ENCODE data around the gene IKZF2. TPM values are rescaled to one million over a fixed set of nuclear protein-coding genes. Genes with fewer than 3 reads are reported as not detected.

The IKZF2 gene
- total RNA-seq, 1 donor from 2014 or later: 0.86 TPM

DNA sequence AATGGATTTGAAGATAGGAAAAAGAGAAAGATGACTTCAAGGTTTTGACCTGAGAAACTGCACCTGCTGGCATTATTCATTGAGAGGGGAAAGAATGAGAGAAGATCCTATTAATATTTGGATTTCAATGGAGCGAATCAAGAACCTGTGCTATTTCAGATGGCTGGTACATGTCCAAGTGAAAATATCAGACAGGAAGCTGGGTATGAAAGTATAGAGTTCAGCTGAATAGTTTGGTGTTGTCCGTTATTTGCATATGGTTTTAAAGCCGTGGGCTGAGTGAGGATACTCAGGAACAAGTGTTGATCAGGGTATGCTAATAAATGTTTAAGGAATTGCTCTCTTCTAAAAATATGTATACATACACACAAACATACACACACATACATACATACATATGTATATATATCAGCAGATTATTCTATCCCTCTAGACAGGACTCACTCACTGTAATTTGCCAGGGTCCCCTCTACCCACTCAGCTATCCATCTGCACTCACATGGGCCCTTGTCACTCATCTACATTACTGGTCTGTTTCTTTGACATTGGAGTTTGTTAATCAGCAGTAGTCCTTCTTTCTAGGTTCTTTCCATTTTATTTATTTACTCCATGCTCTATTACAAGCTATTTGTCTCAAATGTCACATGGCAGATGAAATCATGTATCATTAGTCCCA lies 33.9 kb upstream of the IKZF2 start:
- DNase-seq (ENCODE audit: low read depth): no peak
- TF ChIP-seq, protein P1, sequence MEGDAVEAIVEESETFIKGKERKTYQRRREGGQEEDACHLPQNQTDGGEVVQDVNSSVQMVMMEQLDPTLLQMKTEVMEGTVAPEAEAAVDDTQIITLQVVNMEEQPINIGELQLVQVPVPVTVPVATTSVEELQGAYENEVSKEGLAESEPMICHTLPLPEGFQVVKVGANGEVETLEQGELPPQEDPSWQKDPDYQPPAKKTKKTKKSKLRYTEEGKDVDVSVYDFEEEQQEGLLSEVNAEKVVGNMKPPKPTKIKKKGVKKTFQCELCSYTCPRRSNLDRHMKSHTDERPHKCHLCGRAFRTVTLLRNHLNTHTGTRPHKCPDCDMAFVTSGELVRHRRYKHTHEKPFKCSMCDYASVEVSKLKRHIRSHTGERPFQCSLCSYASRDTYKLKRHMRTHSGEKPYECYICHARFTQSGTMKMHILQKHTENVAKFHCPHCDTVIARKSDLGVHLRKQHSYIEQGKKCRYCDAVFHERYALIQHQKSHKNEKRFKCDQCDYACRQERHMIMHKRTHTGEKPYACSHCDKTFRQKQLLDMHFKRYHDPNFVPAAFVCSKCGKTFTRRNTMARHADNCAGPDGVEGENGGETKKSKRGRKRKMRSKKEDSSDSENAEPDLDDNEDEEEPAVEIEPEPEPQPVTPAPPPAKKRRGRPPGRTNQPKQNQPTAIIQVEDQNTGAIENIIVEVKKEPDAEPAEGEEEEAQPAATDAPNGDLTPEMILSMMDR (conservative IDR thresholded peaks at IDR 0.05; ENCODE audit: low read depth, low read length): no peak
- no peak overlapping the region for H3K4me3 ChIP-seq (ENCODE audit: low read depth, low read length)

DNA sequence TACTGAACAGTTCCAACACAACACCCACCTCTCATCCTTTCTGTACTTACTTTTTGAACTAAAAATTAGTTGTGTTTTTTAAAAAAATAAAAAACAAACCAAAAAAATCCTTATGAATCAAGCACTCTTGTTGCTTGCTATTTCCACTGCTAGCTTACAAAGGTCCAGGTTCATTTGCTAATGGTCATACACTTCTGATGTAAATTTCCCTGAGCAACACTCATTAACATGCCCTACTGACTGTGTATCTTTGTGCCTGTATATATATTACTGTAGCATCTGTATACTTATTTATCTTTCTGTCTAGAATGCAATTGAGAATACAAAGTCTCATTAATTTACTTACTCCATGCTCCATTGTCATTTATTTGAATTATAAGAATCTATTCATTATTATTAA lies 30.3 kb upstream of the IKZF2 start:
- no peak overlapping the region for H3K4me3 ChIP-seq (ENCODE audit: low read depth, low read length)
- DNase-seq (ENCODE audit: low read depth): no peak
- TF ChIP-seq, protein P1 (conservative IDR thresholded peaks at IDR 0.05; ENCODE audit: low read depth, low read length): no peak

DNA sequence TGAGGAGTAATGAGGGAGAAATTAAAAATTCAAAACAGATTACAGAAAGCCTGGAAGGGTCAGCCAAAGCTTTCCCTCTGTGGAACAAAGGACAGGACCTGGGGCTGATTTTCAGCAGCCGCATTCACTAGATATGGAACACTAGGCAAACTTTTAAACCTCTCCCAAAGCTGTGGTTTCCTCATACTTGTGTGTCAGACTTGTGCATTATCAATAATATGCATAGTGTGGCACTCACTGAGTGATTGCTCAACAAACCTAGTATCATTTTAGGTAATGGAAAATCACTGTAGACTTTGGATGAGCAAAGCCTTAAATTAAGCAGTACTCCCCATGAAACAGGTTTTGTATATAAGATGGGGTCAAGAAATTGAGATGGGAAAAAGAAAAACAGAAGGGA lies 26.3 kb upstream of the IKZF2 start:
- DNase-seq (ENCODE audit: low read depth): no peak
- H3K4me3 ChIP-seq (ENCODE audit: low read depth, low read length): no peak overlapping the region
- TF ChIP-seq, protein P1 (conservative IDR thresholded peaks at IDR 0.05; ENCODE audit: low read depth, low read length): no peak

DNA sequence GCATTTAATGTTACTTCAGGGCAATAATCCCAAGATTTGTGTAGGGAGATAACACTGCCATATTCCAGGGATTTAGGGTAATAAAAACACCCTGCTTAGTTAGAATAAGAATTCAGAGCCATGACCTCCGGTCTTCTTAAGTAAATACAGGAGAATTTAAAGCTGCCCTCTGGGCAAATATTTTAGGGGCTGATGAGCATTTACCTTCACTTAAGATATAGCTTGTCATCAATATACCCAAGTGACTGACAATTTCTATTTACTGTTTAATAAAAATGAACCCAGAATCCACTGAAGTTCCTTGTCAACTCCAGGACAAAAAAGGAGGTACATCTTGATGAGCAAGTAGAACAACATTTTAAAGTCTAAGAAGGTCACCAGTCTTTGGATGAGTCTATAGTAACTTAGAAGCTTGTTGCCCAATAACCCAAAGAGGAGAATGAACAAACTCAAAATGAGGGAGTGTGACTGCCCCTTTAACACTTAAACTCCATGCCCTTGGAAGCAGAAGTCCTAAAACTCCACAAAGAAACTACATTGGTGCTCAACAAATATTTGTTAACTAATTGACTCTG lies 24.3 kb upstream of the IKZF2 start:
- DNase-seq (ENCODE audit: low read depth): no peak
- no peak overlapping the region for H3K4me3 ChIP-seq (ENCODE audit: low read depth, low read length)
- TF ChIP-seq, protein P1 (conservative IDR thresholded peaks at IDR 0.05; ENCODE audit: low read depth, low read length): no peak

DNA sequence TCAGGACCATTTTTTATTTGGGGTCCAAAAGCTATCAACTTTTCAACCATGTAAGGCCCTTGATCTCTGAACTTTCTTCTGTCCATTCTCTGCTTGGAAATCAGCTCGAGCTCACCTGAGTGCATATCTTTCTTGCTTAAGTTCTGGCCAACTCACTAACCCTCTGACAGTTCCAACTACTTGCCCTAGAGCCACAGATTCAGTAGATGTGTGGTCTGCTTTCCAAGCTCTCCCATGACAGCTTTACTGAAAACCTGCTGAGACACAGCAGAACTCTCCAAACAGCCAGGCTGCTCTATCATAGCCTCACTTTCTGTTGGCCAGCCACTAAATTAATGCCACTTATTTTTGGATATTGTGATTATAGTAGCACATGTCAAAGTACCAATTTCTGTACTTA lies 21.2 kb upstream of the IKZF2 start:
- DNase-seq (ENCODE audit: low read depth): no peak
- TF ChIP-seq, protein P1 (conservative IDR thresholded peaks at IDR 0.05; ENCODE audit: low read depth, low read length): no peak
- no peak overlapping the region for H3K4me3 ChIP-seq (ENCODE audit: low read depth, low read length)

DNA sequence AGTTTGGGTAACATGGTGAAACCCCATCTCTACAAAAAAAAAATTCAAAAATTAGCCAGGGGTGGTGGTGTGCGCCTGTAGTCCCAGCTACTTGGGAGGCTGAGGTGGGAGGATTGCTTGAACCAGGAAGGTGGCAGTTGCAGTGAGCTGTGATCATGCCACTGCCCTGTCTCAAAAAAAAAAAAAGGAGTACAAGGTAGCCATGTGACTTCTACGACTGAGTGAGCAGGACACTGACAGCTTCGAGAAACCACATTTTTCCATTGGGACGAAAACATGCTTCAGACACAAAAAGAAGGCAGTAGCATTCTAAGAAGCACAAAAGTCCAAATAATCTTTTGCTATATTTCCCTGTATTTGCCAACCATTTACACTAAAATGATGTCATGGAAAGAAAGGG lies 19.7 kb upstream of the IKZF2 start:
- no peak overlapping the region for H3K4me3 ChIP-seq (ENCODE audit: low read depth, low read length)
- TF ChIP-seq, protein P1 (conservative IDR thresholded peaks at IDR 0.05; ENCODE audit: low read depth, low read length): no peak
- no peak for DNase-seq (ENCODE audit: low read depth)

All from epithelial cell of proximal tubule (primary cell).